SK-N-SH treated with all-trans-retinoic acid at 6 μM for 48 hours (cell line): ENCODE results near the gene VAT1L.

ENCODE experiments used
- ARNTL ChIP-seq: fragments of 450-650 bp; formaldehyde crosslinking; IDR thresholded peaks from 2 replicates; pipeline ENCODE4 v1.5.0; 2020; ENCODE audit warnings: low read depth, mild to moderate bottlenecking, moderate library complexity, borderline replicate concordance
- BACH2 ChIP-seq: fragments of 250-450 bp; sonication (Bioruptor Pico); IDR thresholded peaks from 2 replicates; pipeline ENCODE4 v1.9.0; 2021; ENCODE audit warnings: mild to moderate bottlenecking, borderline replicate concordance
- ISL1 ChIP-seq: fragments of 250-450 bp; sonication (Bioruptor Pico); IDR thresholded peaks from 2 replicates; pipeline ENCODE4 v2.1.2; 2022; ENCODE audit warnings: mild to moderate bottlenecking, moderate library complexity
- OSR1 ChIP-seq: fragments of 250-450 bp; sonication (Bioruptor Pico); IDR thresholded peaks from 2 replicates; pipeline ENCODE4 v1.8.0; 2022; ENCODE audit warnings: moderate library complexity, mild to moderate bottlenecking, inconsistent platforms
- PPARA ChIP-seq: fragments of 250-450 bp; sonication (Bioruptor Pico); IDR thresholded peaks from 2 replicates; pipeline ENCODE4 v1.5.0; 2020; ENCODE audit warnings: mild to moderate bottlenecking, borderline replicate concordance
- ZC3H10 ChIP-seq: fragments of 250-450 bp; sonication (Bioruptor Pico); IDR thresholded peaks from 2 replicates; pipeline ENCODE4 v1.5.1; 2021; ENCODE audit warnings: mild to moderate bottlenecking, moderate library complexity
- ZFP30 ChIP-seq: fragments of 450-650 bp; formaldehyde crosslinking; IDR thresholded peaks from 2 replicates; pipeline ENCODE4 v1.5.0; 2022; ENCODE audit warnings: mild to moderate bottlenecking, moderate library complexity
- ZNF70 ChIP-seq: fragments of 450-650 bp; formaldehyde crosslinking; IDR thresholded peaks from 2 replicates; pipeline ENCODE4 v1.5.0; 2020; ENCODE audit warnings: mild to moderate bottlenecking, moderate library complexity
- TF ChIP-seq, protein P1 (sequence below): fragments of 250-450 bp; sonication (Bioruptor Pico); IDR thresholded peaks from 2 replicates; pipeline ENCODE4 v1.5.0; 2020; ENCODE audit warnings: mild to moderate bottlenecking, moderate library complexity
- TF ChIP-seq, protein P2 (sequence below): fragments of 250-450 bp; sonication (Bioruptor Pico); IDR thresholded peaks from 2 replicates; pipeline ENCODE4 v1.8.0; 2020; ENCODE audit warnings: mild to moderate bottlenecking, moderate library complexity, borderline replicate concordance
- TF ChIP-seq, protein P3 (sequence below): fragments of 250-450 bp; sonication (Bioruptor Pico); IDR thresholded peaks from 2 replicates; pipeline ENCODE4 v1.5.1; 2020; ENCODE audit warnings: low read depth, mild to moderate bottlenecking, moderate library complexity

DNA sequence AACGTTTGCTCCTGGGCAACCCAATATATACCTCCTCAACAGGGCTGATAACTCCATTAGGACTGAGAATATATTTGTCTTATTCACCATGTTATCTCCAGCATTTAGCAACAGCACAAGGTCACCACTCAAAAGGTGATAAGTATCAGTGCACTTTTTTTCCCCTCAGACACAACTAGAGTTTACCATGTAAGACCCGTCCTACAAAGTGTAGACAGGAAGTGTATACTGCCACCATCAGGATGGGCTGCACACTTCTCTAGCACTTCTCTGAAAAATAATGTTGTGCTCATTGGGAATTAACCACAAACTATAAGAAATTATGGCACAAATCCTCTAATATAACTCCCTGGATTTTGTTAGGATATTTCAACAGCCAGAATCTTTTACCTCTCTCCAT lies 5.7 kb upstream of the VAT1L start:
- TF ChIP-seq ISL1 (CRISPR knock-in tag), result no peak
- TF ChIP-seq ZNF70, result no peak
- TF ChIP-seq ARNTL (CRISPR knock-in tag), result no peak
- no peak for TF ChIP-seq OSR1 (CRISPR knock-in tag)
- TF ChIP-seq, protein P1, sequence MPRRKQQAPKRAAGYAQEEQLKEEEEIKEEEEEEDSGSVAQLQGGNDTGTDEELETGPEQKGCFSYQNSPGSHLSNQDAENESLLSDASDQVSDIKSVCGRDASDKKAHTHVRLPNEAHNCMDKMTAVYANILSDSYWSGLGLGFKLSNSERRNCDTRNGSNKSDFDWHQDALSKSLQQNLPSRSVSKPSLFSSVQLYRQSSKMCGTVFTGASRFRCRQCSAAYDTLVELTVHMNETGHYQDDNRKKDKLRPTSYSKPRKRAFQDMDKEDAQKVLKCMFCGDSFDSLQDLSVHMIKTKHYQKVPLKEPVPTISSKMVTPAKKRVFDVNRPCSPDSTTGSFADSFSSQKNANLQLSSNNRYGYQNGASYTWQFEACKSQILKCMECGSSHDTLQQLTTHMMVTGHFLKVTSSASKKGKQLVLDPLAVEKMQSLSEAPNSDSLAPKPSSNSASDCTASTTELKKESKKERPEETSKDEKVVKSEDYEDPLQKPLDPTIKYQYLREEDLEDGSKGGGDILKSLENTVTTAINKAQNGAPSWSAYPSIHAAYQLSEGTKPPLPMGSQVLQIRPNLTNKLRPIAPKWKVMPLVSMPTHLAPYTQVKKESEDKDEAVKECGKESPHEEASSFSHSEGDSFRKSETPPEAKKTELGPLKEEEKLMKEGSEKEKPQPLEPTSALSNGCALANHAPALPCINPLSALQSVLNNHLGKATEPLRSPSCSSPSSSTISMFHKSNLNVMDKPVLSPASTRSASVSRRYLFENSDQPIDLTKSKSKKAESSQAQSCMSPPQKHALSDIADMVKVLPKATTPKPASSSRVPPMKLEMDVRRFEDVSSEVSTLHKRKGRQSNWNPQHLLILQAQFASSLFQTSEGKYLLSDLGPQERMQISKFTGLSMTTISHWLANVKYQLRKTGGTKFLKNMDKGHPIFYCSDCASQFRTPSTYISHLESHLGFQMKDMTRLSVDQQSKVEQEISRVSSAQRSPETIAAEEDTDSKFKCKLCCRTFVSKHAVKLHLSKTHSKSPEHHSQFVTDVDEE (CRISPR knock-in tag), result no peak
- TF ChIP-seq ZC3H10 (CRISPR knock-in tag), result no peak
- TF ChIP-seq BACH2, result no peak
- no peak for TF ChIP-seq ZFP30 (CRISPR knock-in tag)
- no peak for TF ChIP-seq PPARA (CRISPR knock-in tag)
- TF ChIP-seq, protein P2, sequence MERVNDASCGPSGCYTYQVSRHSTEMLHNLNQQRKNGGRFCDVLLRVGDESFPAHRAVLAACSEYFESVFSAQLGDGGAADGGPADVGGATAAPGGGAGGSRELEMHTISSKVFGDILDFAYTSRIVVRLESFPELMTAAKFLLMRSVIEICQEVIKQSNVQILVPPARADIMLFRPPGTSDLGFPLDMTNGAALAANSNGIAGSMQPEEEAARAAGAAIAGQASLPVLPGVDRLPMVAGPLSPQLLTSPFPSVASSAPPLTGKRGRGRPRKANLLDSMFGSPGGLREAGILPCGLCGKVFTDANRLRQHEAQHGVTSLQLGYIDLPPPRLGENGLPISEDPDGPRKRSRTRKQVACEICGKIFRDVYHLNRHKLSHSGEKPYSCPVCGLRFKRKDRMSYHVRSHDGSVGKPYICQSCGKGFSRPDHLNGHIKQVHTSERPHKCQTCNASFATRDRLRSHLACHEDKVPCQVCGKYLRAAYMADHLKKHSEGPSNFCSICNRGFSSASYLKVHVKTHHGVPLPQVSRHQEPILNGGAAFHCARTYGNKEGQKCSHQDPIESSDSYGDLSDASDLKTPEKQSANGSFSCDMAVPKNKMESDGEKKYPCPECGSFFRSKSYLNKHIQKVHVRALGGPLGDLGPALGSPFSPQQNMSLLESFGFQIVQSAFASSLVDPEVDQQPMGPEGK, result no peak
- TF ChIP-seq, protein P3, sequence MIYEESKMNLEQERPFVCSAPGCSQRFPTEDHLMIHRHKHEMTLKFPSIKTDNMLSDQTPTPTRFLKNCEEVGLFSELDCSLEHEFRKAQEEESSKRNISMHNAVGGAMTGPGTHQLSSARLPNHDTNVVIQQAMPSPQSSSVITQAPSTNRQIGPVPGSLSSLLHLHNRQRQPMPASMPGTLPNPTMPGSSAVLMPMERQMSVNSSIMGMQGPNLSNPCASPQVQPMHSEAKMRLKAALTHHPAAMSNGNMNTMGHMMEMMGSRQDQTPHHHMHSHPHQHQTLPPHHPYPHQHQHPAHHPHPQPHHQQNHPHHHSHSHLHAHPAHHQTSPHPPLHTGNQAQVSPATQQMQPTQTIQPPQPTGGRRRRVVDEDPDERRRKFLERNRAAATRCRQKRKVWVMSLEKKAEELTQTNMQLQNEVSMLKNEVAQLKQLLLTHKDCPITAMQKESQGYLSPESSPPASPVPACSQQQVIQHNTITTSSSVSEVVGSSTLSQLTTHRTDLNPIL, result no peak
